PC-3 (cell line): Measurements from ENCODE around the gene NRDC.

Source experiments
- EZH2 ChIP-seq: fragments of 300-600 bp; sonication (generic); IDR thresholded peaks from one replicate; pipeline ENCODE4 v1.6.1; 2017; ENCODE audit warnings: antibody characterized with exemption, mild to moderate bottlenecking, low read length; ENCODE audit not compliant: unreplicated experiment
- EZH2phosphoT487 ChIP-seq: fragments of 300-600 bp; sonication (generic); IDR thresholded peaks from 2 replicates; pipeline ENCODE4 v1.6.1; 2018; ENCODE audit warnings: mild to moderate bottlenecking, antibody characterized with exemption, low read length, borderline replicate concordance
- TF ChIP-seq, protein P1 (sequence below): fragments of 300-600 bp; sonication (generic); conservative IDR thresholded peaks from 2 replicates; pipeline ENCODE4 v1.5.1; 2017; ENCODE audit warnings: antibody characterized with exemption, low read depth, mild to moderate bottlenecking, low read length

DNA sequence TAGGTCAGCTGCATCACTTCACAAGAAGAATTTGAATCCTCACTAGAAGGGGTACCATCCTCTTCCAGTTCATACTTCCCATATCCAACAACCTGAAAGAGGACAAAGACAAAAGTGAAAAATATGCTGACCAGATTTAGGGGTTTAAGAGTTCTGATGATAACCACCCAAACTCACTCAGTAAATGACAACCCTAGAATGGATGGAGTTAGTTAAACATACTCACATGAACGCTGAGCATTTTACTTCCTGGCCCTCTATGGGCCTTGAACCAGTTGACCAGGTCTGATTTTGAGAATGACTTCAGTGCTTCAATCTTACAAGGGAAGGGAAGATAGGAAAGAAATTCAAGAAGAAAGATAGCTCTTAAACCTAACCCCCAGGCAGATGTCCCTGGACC, 89.2 kb downstream of the NRDC start:
- TF ChIP-seq, protein P1, sequence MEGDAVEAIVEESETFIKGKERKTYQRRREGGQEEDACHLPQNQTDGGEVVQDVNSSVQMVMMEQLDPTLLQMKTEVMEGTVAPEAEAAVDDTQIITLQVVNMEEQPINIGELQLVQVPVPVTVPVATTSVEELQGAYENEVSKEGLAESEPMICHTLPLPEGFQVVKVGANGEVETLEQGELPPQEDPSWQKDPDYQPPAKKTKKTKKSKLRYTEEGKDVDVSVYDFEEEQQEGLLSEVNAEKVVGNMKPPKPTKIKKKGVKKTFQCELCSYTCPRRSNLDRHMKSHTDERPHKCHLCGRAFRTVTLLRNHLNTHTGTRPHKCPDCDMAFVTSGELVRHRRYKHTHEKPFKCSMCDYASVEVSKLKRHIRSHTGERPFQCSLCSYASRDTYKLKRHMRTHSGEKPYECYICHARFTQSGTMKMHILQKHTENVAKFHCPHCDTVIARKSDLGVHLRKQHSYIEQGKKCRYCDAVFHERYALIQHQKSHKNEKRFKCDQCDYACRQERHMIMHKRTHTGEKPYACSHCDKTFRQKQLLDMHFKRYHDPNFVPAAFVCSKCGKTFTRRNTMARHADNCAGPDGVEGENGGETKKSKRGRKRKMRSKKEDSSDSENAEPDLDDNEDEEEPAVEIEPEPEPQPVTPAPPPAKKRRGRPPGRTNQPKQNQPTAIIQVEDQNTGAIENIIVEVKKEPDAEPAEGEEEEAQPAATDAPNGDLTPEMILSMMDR: no peak
- no peak for TF ChIP-seq EZH2phosphoT487
- TF ChIP-seq EZH2: no peak
